ENCODE data around the gene XYLT1. TPM values are rescaled to one million over a fixed set of nuclear protein-coding genes. Genes with fewer than 3 reads are reported as not detected.

The XYLT1 gene
- total RNA-seq, 1 experiment from 2014 or later, result 25.0 TPM

DNA sequence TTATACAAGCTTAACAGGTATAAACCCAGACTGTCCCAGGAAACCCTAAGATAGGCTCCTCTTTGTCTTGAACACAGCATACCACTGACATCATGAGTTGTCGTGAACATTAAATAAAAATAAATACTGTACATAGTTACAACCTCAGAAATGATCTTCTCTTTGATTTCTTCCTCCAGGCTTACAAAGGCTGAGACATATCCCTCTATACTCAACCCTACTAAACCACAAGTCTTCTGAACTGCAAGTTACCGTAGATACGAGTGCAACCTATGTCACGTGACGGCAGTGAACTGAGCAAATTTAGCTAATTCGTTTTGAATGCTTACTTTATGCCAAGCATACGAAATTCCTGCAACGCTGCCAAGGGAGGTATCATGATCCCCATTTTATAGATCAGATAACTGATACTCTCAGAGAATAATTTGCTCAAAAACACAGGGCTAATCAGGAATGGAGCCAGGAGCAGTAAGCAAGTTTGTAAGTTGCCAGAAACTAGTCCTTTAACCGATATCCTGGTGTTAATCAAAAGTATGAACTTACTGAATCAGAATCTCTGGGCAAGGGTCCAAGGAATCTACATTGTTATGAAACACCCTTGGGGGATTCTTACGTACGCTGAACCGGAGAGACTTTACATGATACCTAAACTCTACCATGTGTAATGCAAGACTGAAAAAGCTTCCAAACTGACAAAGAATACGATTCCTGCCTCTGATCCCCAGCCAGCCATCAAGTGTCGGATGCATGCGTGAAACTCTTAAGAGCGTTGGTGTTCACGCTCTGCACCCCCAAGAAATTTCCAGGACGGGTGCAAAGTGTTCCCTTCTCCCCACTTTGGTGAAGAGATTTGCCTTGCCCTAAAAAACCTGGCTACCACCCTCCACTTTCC, 106.2 kb downstream of the XYLT1 start (continued):
- no peak for TF ChIP-seq GRHL2 (CRISPR knock-in tag; IDR thresholded peaks at IDR 0.05; ENCODE audit: insufficient replicate concordance, severe bottlenecking)
- TF ChIP-seq CREM (CRISPR knock-in tag; IDR thresholded peaks at IDR 0.05), result no peak
- no peak for TF ChIP-seq ZNF121 (CRISPR knock-in tag; IDR thresholded peaks at IDR 0.05)
- no peak for TF ChIP-seq ETV6 (CRISPR knock-in tag; IDR thresholded peaks at IDR 0.05)
- TF ChIP-seq ZNF396 (CRISPR knock-in tag; IDR thresholded peaks at IDR 0.05; ENCODE audit: borderline replicate concordance), result no peak
- TF ChIP-seq, protein P1, sequence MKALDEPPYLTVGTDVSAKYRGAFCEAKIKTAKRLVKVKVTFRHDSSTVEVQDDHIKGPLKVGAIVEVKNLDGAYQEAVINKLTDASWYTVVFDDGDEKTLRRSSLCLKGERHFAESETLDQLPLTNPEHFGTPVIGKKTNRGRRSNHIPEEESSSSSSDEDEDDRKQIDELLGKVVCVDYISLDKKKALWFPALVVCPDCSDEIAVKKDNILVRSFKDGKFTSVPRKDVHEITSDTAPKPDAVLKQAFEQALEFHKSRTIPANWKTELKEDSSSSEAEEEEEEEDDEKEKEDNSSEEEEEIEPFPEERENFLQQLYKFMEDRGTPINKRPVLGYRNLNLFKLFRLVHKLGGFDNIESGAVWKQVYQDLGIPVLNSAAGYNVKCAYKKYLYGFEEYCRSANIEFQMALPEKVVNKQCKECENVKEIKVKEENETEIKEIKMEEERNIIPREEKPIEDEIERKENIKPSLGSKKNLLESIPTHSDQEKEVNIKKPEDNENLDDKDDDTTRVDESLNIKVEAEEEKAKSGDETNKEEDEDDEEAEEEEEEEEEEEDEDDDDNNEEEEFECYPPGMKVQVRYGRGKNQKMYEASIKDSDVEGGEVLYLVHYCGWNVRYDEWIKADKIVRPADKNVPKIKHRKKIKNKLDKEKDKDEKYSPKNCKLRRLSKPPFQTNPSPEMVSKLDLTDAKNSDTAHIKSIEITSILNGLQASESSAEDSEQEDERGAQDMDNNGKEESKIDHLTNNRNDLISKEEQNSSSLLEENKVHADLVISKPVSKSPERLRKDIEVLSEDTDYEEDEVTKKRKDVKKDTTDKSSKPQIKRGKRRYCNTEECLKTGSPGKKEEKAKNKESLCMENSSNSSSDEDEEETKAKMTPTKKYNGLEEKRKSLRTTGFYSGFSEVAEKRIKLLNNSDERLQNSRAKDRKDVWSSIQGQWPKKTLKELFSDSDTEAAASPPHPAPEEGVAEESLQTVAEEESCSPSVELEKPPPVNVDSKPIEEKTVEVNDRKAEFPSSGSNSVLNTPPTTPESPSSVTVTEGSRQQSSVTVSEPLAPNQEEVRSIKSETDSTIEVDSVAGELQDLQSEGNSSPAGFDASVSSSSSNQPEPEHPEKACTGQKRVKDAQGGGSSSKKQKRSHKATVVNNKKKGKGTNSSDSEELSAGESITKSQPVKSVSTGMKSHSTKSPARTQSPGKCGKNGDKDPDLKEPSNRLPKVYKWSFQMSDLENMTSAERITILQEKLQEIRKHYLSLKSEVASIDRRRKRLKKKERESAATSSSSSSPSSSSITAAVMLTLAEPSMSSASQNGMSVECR (CRISPR knock-in tag; IDR thresholded peaks at IDR 0.05; ENCODE audit: borderline replicate concordance), result no peak

DNA sequence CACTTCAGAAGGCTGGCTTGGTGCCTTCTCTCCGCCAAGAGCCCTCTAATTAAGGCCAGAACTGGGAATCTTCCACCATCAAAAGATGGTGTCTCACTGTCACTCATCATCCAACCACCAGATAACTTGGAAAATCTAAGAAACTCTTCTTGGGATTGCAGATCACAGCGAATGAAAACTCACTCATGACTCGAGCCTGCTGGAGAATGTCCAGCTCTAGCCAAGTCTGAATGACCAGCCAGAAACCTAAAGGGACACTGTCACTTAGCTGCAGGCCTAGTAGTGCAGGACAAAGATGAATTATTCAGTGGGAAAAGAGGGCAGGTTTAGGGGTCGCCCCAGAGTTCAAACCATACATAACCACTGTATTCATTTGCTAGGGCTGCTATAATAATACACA, 107.8 kb downstream of the XYLT1 start:
- no peak for ATAC-seq
- POLR2A ChIA-PET, result no interaction called here
- Mint-ChIP-seq H3K4me3 (no peak overlapping the region), H3K36me3 (no peaks in the 10 kb centered on the region), H3K27ac (no peak overlapping the region), H3K4me1 (peaks cover 54% of the 10 kb centered on the region), H3K27me3 (ENCODE audit: low read depth) (no peaks in the 10 kb centered on the region), H3K9me3 (no peaks in the 10 kb centered on the region)
- CTCF ChIA-PET, result interaction anchor here (1.7 kb wide), 1 partner anchor 105 kb away, joined by 6 read pairs; no protein-coding TSS in a partner anchor
- no peak for DNase-seq (ENCODE audit: low spot score)
- TF ChIP-seq, protein P2, sequence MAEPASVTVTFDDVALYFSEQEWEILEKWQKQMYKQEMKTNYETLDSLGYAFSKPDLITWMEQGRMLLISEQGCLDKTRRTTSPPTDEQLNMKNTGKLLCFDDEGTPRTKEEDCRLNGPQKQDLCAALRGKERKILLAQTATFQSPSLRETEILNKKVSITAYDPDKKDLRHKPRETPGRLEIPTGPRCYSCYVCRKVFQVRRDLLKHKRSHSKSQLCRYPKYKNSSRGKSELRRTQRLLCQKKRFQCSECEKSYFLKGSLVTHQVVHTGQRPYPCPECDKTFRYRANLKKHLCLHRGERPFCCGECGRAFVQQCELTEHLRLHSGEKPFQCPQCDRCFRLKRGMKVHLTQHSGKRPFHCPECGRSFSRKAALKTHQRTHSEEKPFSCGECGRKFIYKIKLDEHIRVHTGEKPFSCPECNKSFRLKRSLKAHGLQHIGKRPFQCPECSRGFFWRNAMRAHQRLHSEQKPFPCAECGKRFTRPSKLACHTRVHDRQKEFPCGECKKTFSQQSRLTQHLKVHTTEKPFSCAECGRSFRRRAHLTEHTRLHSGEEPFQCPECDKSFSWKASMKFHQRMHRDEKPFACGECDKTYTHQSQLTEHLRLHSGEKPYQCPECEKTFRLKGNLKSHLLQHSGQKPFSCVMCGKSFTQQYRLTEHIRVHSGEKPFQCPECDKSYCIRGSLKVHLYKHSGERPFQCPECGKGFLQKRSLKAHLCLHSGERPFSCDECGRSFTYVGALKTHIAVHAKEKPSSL (CRISPR knock-in tag; conservative IDR thresholded peaks at IDR 0.05), result no peak
- TF ChIP-seq, protein P3, sequence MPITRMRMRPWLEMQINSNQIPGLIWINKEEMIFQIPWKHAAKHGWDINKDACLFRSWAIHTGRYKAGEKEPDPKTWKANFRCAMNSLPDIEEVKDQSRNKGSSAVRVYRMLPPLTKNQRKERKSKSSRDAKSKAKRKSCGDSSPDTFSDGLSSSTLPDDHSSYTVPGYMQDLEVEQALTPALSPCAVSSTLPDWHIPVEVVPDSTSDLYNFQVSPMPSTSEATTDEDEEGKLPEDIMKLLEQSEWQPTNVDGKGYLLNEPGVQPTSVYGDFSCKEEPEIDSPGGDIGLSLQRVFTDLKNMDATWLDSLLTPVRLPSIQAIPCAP (CRISPR knock-in tag; IDR thresholded peaks at IDR 0.05), result no peak
- TF ChIP-seq, protein P4, sequence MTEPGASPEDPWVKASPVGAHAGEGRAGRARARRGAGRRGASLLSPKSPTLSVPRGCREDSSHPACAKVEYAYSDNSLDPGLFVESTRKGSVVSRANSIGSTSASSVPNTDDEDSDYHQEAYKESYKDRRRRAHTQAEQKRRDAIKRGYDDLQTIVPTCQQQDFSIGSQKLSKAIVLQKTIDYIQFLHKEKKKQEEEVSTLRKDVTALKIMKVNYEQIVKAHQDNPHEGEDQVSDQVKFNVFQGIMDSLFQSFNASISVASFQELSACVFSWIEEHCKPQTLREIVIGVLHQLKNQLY (CRISPR knock-in tag; IDR thresholded peaks at IDR 0.05), result no peak
- TF ChIP-seq, protein P5, sequence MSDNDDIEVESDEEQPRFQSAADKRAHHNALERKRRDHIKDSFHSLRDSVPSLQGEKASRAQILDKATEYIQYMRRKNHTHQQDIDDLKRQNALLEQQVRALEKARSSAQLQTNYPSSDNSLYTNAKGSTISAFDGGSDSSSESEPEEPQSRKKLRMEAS (CRISPR knock-in tag; IDR thresholded peaks at IDR 0.05), result no peak
- no peak for TF ChIP-seq CBFB (CRISPR knock-in tag; IDR thresholded peaks at IDR 0.05; ENCODE audit: low read depth)
- TF ChIP-seq ZNF263 (CRISPR knock-in tag; IDR thresholded peaks at IDR 0.05; ENCODE audit: low read depth), result no peak
- no peak for TF ChIP-seq ATF1 (CRISPR knock-in tag; IDR thresholded peaks at IDR 0.05)
- TF ChIP-seq ESRRA (CRISPR knock-in tag; IDR thresholded peaks at IDR 0.05; ENCODE audit: borderline replicate concordance), result no peak
- no peak for TF ChIP-seq JUN (CRISPR knock-in tag; IDR thresholded peaks at IDR 0.05)
- TF ChIP-seq IRF2 (CRISPR knock-in tag; IDR thresholded peaks at IDR 0.05; ENCODE audit: borderline replicate concordance, low read depth), result no peak
- TF ChIP-seq, protein P6, sequence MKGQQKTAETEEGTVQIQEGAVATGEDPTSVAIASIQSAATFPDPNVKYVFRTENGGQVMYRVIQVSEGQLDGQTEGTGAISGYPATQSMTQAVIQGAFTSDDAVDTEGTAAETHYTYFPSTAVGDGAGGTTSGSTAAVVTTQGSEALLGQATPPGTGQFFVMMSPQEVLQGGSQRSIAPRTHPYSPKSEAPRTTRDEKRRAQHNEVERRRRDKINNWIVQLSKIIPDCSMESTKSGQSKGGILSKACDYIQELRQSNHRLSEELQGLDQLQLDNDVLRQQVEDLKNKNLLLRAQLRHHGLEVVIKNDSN (CRISPR knock-in tag; IDR thresholded peaks at IDR 0.05), result no peak
- TF ChIP-seq ZNF219 (CRISPR knock-in tag; IDR thresholded peaks at IDR 0.05; ENCODE audit: borderline replicate concordance), result no peak
- TF ChIP-seq, protein P7, sequence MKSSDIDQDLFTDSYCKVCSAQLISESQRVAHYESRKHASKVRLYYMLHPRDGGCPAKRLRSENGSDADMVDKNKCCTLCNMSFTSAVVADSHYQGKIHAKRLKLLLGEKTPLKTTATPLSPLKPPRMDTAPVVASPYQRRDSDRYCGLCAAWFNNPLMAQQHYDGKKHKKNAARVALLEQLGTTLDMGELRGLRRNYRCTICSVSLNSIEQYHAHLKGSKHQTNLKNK (CRISPR knock-in tag; IDR thresholded peaks at IDR 0.05), result no peak
- no peak for TF ChIP-seq GRHL2 (CRISPR knock-in tag; IDR thresholded peaks at IDR 0.05; ENCODE audit: insufficient replicate concordance, severe bottlenecking)
- TF ChIP-seq, protein P1 (CRISPR knock-in tag; IDR thresholded peaks at IDR 0.05; ENCODE audit: borderline replicate concordance), result no peak
